Renal pelvis (tissue), 4 donors: ENCODE results near the gene SLC7A14. TPM values are rescaled to one million over a fixed set of nuclear protein-coding genes. Genes with fewer than 3 reads are reported as not detected.

ENCODE experiments used
- DNase-seq: peaks from one replicate; pipeline ENCODE4 v3.0.0-alpha.2; 2013
- polyA plus RNA-seq, 3 donors: library from polyadenylated mRNA; unstranded; fragments of 120-200 nt; gene quantifications; one replicate each; pipeline ENCODE4 v1.2.1, GENCODE V29; 2013; ENCODE audit not compliant: insufficient read length in 3 of 3

SLC7A14 gene
- polyA plus RNA-seq, 3 donors, result 1.5 to 2.8 (median 2.3) TPM

- peak; percentile 50 for DNase-seq
These were observed 88.4 kb downstream of the SLC7A14 start for GRCh38 chr3:170497207-170498095.

GRCh38 chr3:170496868-170497140 is 89.1 kb downstream of the SLC7A14 start:
- DNase-seq, result no peak

- DNase-seq, result no peak
These were observed 89.6 kb downstream of the SLC7A14 start for GRCh38 chr3:170496026-170496867.

GRCh38 chr3:170494766-170495165 is 91.1 kb downstream of the SLC7A14 start:
- DNase-seq, result no peak

- no peak for DNase-seq
These were observed 92.1 kb downstream of the SLC7A14 start for GRCh38 chr3:170493712-170494182.

- DNase-seq, result no peak
These were observed 94.0 kb downstream of the SLC7A14 start for GRCh38 chr3:170491901-170492300.

- DNase-seq, result no peak
These were observed 94.9 kb downstream of the SLC7A14 start for GRCh38 chr3:170490828-170491560.

- no peak for DNase-seq
These were observed 97.1 kb downstream of the SLC7A14 start for GRCh38 chr3:170488802-170489201.

GRCh38 chr3:170487031-170487430 is 98.8 kb downstream of the SLC7A14 start:
- DNase-seq, result no peak

GRCh38 chr3:170486398-170486797 is 99.5 kb downstream of the SLC7A14 start:
- no peak for DNase-seq

GRCh38 chr3:170485696-170486095 is 100.2 kb downstream of the SLC7A14 start:
- DNase-seq, result no peak

GRCh38 chr3:170485294-170485693 is 100.6 kb downstream of the SLC7A14 start:
- DNase-seq, result no peak

- no peak for DNase-seq
These were observed 101.0 kb downstream of the SLC7A14 start for GRCh38 chr3:170484869-170485268.

GRCh38 chr3:170483485-170484262 is 102.2 kb downstream of the SLC7A14 start:
- no peak for DNase-seq

- no peak for DNase-seq
These were observed 103.7 kb downstream of the SLC7A14 start for GRCh38 chr3:170482199-170482598.

GRCh38 chr3:170480111-170480510 is 105.8 kb downstream of the SLC7A14 start:
- no peak for DNase-seq

- DNase-seq, result no peak
These were observed 108.5 kb downstream of the SLC7A14 start for GRCh38 chr3:170477395-170477794.

- no peak for DNase-seq
These were observed 109.6 kb downstream of the SLC7A14 start for GRCh38 chr3:170476291-170476690.

- DNase-seq, result peak; percentile 64
These were observed 110.7 kb downstream of the SLC7A14 start for GRCh38 chr3:170475092-170475685.

- DNase-seq, result no peak
These were observed 112.5 kb downstream of the SLC7A14 start for GRCh38 chr3:170473358-170473757.

GRCh38 chr3:170471149-170471548 is 114.7 kb downstream of the SLC7A14 start:
- no peak for DNase-seq
